Stimulated activated CD4-positive, alpha-beta T cell treated with anti-CD3 and anti-CD28 coated beads, Interleukin-12 subunit alpha, Interleukin-12 subunit beta, amount 100 ng/mL, for 48 hours (primary cell): ENCODE data around the gene SPDYC.
A peak's percentile ranks its signal among the peaks of the same experiment; 100 is the strongest.
"Not testable (repeated sequence)": the region's sequence is repeated elsewhere in the genome, so short reads cannot be mapped to it uniquely, and the experiment has no call there.

Experiments used
- DNase-seq, 3 donors: peaks; one replicate each; pipeline ENCODE4 v3.0.0-alpha.2; 2020; ENCODE audit warnings: low read depth in 2 of 3, low spot score in 1 of 3

SPDYC gene

DNA sequence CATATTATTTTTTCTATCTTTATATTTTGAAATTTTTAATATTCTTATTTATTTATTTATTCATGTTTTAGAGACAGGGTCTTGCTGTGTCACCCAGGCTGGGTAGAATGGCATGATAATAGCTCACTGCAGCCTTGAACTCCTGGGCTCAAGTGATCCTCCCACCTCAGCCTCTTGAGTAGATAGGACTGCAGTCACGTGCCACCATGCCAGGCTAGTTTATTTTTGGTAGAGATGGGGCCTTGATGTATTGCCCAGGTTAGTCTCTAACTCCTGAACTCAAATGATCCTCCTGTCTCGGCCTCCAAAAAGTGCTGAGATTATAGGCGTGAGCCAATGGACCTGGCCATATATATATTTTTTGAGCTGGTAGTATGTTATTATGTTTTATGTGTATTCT, 2.4 kb upstream of the SPDYC start:
- DNase-seq: no peak

DNA sequence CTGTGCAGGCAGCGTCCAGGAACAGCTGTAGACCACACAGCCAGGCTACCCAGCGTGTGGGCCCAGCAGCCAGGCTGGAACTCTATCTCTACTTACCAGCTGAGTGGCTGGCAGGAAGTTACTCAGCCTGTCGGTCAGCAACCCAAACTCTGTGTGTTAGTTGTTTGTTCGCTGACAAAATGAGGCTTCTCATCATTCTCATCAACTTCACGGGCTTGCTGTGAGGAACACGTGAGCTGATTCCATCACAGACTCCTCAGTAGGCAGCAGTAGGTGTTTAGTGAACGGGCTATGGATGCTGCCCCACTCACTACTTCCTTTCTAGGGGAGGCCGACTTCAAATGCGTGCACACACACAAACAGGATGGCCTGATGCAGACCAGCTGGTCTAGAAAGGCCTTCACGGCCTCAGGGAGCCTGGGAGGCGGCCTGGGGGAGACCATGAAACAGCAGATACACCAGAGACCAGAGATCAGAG, 830 bp upstream of the SPDYC start:
- DNase-seq: no peak

DNA sequence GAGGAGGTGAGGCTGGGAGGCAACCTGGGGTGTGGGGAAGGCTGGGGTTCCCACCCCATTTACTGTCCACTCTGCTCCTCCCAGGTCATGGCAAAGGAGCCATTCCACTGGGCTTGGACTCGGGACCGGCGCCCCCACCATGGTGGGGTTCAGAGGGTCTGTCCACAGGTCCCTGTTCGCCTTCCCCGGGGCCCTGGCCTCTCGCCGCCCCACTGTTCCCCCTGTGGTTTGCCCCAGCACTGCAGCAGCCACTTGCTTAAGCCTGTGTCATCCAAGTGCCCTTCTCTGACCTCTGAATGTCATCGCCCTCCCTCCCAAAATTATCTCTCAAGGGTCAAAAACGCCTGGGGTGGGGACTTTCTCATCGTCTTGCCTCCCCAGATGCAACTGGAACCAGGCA, 2.6 kb downstream of the SPDYC start:
- DNase-seq: no peak

DNA sequence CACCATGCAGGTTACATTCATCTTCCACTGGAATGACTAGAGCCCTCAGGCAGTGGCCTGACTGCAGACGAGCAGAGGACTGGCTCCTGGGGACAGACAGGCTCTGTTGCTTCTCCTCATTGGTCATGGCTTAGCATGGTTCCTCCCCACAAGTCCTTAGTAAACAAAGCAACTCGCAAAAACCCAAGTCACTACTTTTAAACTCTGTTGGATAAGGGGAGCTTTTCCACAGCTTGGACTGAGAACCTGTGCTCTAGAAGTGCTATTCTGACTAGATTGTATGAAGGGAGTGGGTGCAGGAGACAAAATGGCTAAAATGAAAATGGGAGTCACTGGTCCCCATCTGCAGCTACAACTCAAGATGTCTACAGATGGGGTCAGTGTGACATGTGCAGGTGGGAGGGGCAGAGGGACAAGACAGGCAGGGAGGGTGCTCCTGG, 4.6 kb downstream of the SPDYC start:
- not testable (repeated sequence) for DNase-seq

DNA sequence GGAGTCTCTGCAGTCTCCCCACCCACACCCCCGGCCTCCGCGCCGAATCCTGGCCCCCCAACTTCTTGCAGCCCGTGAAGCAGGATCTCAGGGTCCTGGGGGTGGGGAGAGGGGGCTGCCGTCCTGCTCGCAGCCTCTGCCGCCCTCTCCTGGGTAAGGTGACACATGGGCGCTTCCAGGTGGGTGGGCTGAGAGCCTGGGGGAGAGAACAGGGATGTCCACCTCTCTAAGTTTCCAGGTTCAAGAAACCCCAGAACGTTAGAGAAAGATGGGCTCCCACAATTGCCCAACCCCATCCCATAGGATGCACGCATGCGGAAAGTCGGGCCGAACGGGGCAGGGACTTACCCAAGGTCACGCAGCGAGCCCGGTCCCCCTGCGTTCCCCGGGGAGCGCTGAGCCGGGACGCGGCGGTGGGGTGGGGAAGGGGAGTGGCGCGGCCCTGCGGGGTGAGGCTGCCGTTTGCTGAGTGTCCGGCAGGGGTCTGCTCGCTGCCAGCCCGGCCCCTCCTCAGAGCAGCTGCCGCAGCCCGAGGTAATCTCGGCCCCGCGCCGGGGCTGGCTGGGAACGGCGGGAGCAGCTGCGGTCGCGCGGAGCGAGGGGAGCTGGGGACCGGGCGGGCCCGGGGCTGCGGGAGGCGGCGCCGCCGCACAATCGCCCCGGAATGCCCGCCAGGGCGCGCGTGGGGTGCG, 11.0 kb downstream of the SPDYC start:
- DNase-seq: peak; percentile 36 to 56 (median 48)

DNA sequence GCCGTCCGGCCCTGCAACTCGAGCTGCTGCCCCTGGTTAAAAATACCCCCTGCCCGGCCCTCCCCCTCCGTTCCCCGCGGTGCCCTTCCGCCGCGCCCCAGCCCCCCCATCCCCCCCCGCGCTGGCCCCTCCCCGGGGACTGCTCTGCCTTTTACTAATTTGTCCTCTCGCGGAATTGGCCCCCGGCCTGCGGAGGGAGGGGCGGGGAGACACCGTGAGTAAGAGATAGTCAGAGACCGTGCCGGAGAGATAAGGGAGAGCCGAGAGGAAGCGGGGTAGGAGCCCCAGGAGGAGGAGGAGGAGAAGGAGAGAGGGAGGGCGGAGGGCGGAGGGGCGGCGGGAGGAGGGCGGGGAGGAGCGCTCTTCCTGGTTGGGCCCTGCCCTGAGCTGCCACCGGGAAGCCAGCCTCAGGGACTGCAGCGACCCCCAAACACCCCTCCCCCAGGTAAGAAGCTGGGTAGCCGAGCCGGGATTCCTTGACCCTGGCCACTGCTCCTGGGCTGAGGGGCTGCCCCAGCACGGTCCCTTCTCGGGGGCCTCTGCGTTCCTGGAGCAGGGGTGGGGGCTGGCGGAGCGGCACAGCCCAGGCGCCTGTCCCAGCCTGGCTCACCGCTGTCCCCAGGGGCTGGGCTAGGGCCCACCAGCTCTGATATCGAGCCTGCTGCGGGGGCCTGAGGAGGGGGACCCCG, 11.7 kb downstream of the SPDYC start, which contains the start of gene CAPN1:
Gene CAPN1 (plus strand): TSS at position 360 of the 689 bp plus-strand sequence. CDS start 774 bp downstream, outside the sequence.
- DNase-seq: peak; percentile 53 to 69 (median 67)

DNA sequence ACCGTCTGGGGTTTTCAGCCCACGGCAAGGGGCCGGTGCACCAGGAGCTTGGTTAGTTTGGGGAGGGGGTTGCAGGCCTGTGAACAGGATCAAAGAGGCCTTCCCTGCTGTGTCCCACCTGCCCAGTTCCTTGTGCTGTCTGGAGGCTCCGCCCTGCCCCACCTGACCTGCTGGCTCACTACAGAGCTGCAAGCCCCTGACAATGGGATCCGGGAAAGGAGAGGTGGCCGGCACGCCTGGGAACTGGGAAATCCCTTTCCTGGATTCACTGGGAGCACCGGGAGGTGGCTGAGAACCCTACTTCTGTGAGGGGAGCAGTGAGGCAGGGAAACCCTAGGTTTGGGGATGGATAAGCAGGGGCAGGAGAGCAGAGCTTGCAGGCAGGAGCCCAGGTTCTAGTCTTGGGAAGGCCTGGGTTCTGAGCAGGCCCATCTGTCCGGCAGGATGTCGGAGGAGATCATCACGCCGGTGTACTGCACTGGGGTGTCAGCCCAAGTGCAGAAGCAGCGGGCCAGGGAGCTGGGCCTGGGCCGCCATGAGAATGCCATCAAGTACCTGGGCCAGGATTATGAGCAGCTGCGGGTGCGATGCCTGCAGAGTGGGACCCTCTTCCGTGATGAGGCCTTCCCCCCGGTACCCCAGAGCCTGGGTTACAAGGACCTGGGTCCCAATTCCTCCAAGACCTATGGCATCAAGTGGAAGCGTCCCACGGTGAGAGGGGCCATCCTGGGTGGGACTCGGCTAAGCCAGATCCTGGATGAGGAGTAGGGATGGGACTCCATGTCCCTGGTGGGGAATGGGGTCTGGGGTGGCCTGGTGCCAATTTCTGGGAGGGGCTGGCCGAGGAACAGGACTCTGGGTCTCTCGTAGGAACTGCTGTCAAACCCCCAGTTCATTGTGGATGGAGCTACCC, 12.5 kb downstream of the SPDYC start:
- DNase-seq: no peak

DNA sequence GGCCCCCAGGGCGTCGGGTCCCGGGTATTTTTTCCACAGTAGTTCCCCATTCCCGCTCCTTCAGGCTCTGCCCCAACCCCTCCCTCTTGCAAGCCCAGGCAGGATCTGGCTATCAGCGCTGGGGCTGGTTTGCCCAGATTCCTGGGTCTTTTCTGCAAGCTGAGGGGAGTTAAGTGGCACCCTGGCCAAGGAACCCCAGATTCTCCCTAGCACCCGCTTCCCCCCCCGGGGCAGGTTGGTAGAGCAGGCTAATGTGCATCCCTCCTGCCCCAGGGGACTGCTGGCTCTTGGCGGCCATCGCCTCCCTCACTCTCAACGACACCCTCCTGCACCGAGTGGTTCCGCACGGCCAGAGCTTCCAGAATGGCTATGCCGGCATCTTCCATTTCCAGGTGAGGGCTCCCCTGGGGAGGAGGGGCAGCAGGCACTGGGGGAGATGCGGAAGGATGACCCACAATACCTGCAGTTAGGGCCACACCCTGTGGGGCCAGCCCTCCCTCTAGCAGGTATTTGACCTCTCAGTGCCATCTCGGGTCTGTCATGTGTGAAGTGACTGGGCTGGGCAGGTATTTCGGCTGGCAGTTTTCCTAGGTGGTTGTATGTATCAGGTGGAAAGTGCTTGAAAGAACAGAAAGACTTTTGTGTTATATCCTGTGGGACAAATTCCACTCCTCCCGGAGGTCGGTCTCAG, 13.3 kb downstream of the SPDYC start:
- DNase-seq: no peak

DNA sequence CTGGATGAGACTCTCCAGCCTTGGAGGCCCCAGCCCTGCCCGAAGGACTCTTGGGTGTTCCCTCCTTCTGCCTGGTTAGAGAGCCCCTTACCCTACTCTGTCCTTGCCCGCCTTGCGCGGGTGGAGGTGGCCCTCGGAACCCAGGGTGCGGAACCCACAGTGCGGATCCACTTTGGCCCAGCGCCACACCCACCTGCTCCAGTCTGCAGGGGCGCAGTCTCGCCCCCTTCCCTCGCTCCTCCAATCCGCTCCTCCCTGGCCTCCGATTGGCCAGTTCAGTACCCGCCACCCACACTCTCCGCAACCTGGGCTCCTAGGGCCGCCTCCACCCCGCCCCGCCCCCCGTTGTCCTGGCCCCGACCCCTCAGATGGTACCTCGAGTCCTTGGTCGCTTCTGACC, 14.1 kb downstream of the SPDYC start:
- no peak for DNase-seq

DNA sequence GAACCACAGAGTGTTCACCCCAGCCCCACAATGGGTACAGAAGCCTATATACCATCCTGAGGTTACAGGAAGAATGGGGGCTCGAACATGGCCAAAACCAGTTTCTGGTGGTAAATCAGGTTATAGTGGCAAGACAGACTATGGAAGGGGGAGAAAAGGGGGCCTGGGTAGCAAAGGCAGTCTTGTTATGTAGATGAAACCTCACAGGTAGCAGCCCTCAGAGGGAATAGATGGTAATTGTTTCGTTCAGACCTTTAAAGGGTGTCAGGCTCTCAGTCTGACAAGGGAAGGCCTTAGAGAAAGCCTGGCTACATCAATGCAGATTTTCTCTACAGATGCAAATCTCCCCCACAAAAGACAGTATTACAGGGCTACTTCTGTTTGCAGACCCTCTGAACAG, 15.1 kb downstream of the SPDYC start:
- no peak for DNase-seq

DNA sequence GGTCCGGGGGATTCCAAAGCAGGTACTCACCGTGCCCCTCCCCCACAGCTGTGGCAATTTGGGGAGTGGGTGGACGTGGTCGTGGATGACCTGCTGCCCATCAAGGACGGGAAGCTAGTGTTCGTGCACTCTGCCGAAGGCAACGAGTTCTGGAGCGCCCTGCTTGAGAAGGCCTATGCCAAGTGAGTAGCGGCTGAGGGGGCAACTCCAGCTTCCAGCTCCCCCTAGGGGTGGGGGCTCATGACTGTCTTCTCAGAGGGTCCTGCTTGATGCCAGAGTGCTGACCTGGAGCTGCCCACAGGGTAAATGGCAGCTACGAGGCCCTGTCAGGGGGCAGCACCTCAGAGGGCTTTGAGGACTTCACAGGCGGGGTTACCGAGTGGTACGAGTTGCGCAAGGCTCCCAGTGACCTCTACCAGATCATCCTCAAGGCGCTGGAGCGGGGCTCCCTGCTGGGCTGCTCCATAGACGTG, 15.9 kb downstream of the SPDYC start:
- DNase-seq: no peak

DNA sequence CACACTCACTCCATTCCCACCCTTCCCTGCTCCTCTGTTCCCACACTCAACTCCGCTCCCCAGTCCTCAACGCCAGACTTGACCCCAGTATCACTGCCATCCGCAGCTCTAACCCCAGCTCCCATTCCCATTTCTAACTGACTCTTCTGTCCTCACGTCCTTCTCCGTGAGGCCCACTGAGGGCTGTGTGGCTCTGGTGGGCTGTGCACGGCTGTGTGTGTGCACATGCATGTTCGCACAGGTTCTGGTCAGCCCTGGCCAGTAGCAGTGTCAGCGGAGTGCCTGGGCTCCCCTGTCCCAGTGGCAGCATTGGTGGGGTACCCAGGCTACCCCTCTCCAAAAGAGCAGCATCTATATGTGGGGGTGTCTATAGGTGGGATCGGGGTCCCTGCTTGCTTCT, 16.7 kb downstream of the SPDYC start:
- DNase-seq: no peak

DNA sequence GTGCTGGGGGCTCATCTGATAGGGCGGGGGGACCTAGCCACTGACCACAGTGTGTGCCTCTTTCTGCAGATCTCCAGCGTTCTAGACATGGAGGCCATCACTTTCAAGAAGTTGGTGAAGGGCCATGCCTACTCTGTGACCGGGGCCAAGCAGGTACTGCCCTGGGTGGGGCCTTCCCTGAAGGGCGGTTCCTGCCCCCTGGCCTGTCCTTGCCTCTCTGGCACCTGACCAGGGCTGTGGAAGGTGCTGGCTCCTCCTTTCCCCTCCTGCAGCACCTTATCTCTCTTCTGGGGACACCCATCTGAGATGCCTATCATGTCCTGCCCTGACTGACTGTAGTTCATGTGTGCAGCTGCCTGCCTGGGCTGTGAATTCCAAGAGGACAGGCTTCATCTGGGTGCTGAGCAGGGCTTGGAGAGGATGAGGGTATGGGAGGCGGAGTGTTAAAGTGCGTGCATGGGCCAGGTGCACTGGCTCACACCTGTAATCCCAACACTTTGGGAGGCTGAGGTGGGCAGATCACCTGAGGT, 17.2 kb downstream of the SPDYC start:
- no peak for DNase-seq

DNA sequence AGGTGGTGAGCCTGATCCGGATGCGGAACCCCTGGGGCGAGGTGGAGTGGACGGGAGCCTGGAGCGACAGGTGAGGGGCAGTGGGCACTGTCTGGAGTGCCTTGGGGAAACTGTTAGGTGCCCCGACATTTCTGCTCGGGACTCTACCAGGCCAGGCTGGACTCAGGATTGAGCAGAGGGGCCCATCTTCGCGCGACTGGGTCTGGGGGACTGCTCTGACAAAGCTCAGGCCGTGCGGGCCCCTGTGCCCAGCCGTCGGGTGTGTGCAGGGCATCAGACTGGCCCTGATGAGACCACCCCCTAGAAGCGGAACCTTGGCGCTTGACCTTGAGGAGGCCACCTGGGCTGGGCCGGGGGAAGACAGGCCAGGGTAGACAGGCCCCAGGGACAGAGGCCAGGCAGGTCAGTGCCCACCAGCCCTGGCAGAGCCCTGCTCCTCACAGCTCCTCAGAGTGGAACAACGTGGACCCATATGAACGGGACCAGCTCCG, 18.0 kb downstream of the SPDYC start:
- DNase-seq: no peak

DNA sequence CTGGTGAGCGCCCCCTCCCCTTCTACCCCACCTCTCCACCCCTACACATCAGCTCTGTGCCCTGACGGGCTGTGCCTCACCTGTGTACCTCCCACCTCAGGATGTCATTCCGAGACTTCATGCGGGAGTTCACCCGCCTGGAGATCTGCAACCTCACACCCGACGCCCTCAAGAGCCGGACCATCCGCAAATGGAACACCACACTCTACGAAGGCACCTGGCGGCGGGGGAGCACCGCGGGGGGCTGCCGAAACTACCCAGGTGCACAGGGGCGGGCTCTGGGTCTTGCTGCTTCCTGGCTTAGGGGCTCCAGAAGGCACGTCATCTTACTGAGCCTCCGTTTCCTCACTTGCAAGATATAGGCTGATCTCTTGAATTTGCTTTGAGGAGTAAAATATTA, 18.5 kb downstream of the SPDYC start:
- no peak for DNase-seq

DNA sequence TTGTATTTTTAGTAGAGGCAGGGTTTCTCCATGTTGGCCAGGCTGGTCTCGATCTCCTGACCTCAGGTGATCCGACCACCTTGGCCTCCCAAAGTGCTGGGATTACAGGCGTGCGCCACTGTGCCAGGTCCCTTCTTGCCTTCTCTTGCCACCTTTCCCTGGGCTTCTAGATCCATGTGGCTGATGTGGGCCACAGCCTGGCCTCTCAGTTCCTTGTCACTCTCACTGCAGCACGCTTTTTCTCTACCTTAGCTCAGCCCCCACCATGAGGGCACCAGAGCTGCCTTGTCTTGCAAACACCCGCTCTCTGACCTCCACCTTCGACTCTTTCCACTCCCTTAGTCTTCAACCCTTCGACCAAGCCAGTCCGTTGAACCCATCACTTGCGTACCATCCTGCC, 19.2 kb downstream of the SPDYC start:
- DNase-seq: no peak

DNA sequence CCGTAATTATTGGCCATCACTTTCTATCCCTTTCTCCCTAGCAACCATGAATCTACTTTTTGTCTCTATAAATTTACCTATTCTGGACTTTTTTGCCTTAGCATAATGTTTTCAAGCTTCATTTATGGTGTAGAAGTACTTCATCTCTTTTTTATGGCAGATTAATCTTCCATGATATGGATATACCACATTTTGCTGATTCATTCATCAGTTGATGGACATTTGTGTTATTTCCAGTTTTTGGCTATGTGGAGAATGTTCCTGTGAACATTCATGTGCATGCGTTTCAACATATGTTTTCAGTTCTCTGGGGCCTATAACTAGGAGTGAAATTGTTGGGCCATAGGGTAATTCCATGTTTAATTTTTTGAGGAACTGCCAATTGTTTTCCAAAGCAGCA, 24.5 kb downstream of the SPDYC start:
- DNase-seq: no peak

DNA sequence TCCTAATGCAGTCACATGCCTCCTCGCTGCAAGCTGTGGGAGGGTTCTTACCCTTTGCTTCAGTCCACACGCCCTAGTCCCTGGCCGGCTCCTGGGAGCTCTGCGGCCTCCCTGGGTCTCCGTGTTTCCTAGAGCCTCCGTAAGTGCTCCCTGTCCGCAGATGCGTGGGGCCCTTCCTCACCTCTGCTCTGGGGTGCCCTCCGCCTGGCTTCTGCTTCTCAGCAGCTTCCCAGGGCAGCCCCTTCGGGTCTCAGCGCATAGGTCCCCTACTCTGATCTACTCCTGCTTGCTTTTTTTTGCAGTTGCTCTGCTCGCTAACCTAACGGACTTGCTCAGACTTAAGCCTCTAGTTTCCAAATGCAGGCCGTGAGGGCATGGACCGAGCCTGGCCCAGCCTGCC, 34.1 kb downstream of the SPDYC start:
- no peak for DNase-seq

DNA sequence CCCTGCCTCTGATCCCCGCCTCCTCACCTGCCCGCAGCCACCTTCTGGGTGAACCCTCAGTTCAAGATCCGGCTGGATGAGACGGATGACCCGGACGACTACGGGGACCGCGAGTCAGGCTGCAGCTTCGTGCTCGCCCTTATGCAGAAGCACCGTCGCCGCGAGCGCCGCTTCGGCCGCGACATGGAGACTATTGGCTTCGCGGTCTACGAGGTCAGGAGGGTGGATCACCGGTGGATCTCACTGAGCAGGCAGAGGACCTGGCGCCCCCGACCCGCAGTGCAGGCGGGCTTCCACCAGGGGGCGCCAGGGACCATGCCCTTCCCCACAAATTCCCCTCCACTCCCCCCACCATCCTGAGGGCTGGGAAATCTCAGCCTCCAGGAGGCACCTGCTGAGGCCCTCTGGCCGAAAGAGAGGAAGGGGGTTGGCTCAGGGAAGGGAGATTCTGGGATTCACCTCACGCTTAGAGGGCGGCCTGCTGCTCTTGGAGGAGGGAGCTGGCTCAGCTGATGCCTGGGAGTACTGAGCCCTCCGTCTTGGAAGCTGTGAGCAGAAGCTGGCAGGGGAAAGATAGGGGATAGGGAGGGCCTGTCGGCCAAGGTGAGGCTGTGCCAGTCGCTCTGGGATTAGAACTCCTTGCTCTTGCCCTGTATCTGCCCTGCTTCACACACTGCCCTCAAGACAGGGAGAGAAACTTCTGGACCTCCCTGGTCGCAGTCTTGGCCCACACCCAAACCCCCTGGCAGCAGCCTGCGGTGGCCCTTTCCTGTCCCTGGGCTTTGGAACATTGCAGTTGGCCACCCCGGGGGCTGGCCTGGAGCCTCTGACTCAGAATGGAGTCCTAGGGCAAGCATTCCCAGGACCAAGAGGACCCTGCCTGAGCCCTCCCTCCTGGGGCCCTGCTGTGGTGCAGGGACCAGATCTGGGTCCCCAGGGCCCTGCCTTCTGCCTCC, 34.9 kb downstream of the SPDYC start:
- peak in 2 of 3 donors; percentile 29 to 39 for DNase-seq
